ENCODE data around the gene CDC27.

GRCh38 chr17:47177261-47177660, 11.8 kb downstream of the CDC27 start:
- TF ChIP-seq, protein P1, sequence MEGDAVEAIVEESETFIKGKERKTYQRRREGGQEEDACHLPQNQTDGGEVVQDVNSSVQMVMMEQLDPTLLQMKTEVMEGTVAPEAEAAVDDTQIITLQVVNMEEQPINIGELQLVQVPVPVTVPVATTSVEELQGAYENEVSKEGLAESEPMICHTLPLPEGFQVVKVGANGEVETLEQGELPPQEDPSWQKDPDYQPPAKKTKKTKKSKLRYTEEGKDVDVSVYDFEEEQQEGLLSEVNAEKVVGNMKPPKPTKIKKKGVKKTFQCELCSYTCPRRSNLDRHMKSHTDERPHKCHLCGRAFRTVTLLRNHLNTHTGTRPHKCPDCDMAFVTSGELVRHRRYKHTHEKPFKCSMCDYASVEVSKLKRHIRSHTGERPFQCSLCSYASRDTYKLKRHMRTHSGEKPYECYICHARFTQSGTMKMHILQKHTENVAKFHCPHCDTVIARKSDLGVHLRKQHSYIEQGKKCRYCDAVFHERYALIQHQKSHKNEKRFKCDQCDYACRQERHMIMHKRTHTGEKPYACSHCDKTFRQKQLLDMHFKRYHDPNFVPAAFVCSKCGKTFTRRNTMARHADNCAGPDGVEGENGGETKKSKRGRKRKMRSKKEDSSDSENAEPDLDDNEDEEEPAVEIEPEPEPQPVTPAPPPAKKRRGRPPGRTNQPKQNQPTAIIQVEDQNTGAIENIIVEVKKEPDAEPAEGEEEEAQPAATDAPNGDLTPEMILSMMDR (IDR thresholded peaks at IDR 0.05) = no peak
- TF ChIP-seq POLR2AphosphoS5 (IDR thresholded peaks at IDR 0.05; ENCODE audit: low read depth, low read length) (no peak), REST (IDR thresholded peaks at IDR 0.05; ENCODE audit: insufficient read depth in 1 of 2, low read depth in 2 of 2, low read length in 1 of 2) (no peak), TCF7L2 (IDR thresholded peaks at IDR 0.05; ENCODE audit: low read depth, low read length) (no peak)

All from Panc1 (cell line).